Activated T-cell treated with anti-CD3 and anti-CD28 coated beads, Interleukin-2, amount 50 U/mL, for 72 hours (primary cell): ENCODE measurements around the gene SAG. TPM values are rescaled to one million over a fixed set of nuclear protein-coding genes. Genes with fewer than 3 reads are reported as not detected.

Experiments
- ATAC-seq, 2 donors: fragments of 150-1000 bp; cut with Tn5 transposase; replicated peaks in 1 of 2; 2 replicates each; pipeline ENCODE4 v1.10.0; 2021; ENCODE audit warnings: moderate library complexity in 2 of 2, mild to moderate bottlenecking in 1 of 2
- DNase-seq, 2 donors: peaks; one replicate each; pipeline ENCODE4 v3.0.0; 2021 to 2022; ENCODE audit warnings: mixed read lengths in 1 of 2
- H3K27ac Mint-ChIP-seq: one replicate; pipeline ENCODE4 v1.8.0; 2022; ENCODE audit warnings: mild to moderate bottlenecking, moderate library complexity, mixed read lengths
- H3K27me3 Mint-ChIP-seq: one replicate; pipeline ENCODE4 v1.8.0; 2022; ENCODE audit warnings: low read depth, mixed read lengths
- H3K36me3 Mint-ChIP-seq, 2 donors: one replicate each; pipeline ENCODE4 v1.8.0; 2022; ENCODE audit warnings: mixed read lengths in 2 of 2, mild to moderate bottlenecking in 1 of 2; ENCODE audit not compliant: insufficient read depth in 2 of 2
- H3K4me1 Mint-ChIP-seq: one replicate; pipeline ENCODE4 v1.8.0; 2022; ENCODE audit warnings: low read depth, mixed read lengths
- H3K4me3 Mint-ChIP-seq, 2 donors: one replicate each; pipeline ENCODE4 v1.8.0; 2022; ENCODE audit warnings: mild to moderate bottlenecking in 2 of 2, mixed read lengths in 2 of 2, moderate library complexity in 2 of 2
- H3K9me3 Mint-ChIP-seq, 2 donors: one replicate each; pipeline ENCODE4 v1.8.0; 2022; ENCODE audit warnings: mixed read lengths in 2 of 2
- total RNA-seq, 2 donors: library from RNA; stranded (reverse); gene quantifications; one replicate each; pipeline ENCODE4 v1.2.3, GENCODE V29; 2022

The SAG gene
- total RNA-seq, 2 donors from 2014 or later, result 0.02 TPM

DNA sequence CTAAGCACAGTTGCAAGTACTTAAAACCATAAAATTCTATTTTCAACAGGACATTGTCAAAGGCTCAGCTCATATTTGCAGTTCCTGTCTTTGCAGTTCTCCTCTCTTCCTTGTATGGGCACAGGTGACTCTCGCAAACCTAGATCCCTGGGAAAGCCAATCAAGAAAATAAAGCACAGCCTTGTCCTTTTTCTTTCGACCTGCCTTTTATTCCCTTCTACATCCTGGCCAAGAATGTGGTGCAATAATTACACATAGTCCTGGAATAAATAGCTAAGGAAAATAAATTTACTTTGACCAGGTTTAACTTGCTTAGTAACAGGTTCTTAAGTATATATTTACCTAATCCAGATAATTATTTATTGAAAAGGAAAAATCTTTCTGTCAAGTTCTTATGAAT is 35.9 kb upstream of the SAG start:
- Mint-ChIP-seq H3K27ac (peak overlapping the region; percentile 83), H3K4me1 (peaks cover 56% of the 10 kb centered on the region), H3K27me3 (no peaks in the 10 kb centered on the region), H3K36me3 (peaks cover 20 to 51% of the 10 kb centered on the region in 2 donors), H3K9me3 (no peaks in the 10 kb centered on the region), H3K4me3 (peak overlapping the region in 1 of 2 donors; percentile 26)
- ATAC-seq (no peak), DNase-seq (no peak)

GRCh38 chr2:233273120-233273519 is 34.5 kb upstream of the SAG start:
- ATAC-seq, result peak; percentile 45 to 69
- peak overlapping the region in 1 of 2 donors; percentile 52 for H3K4me3 Mint-ChIP-seq
- peaks cover 42% of the 10 kb centered on the region for H3K4me1 Mint-ChIP-seq
- peak overlapping the region; percentile 69 for H3K27ac Mint-ChIP-seq
- H3K9me3 Mint-ChIP-seq, result no peaks in the 10 kb centered on the region
- no peaks in the 10 kb centered on the region for H3K27me3 Mint-ChIP-seq
- H3K36me3 Mint-ChIP-seq, result peaks cover 15 to 57% of the 10 kb centered on the region in 2 donors
- peak in 1 of 2 donors; percentile 43 for DNase-seq

DNA sequence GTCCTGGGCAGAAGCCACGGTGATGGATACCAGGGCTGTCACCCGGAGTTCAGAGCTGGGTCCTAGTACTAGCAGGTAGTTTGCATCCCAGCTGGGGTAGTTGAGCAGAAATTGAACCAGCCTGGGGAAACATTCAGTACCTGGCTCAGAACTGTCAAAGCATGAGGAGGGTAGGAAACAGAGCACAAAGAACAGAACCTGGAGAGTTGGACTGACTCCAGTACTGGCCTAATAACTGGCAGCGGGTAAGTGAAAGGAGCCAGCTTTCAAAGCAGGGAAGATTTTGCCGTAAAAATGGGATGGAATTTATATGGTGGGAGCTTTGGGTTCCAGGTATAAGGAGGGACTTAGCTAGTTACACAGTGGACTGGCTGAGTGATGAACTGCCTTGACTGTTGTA is 32.4 kb upstream of the SAG start:
- Mint-ChIP-seq H3K27ac (peak overlapping the region; percentile 16), H3K4me1 (peaks cover 23% of the 10 kb centered on the region), H3K4me3 (no peak overlapping the region), H3K27me3 (no peaks in the 10 kb centered on the region), H3K9me3 (no peaks in the 10 kb centered on the region), H3K36me3 (peaks cover 17 to 60% of the 10 kb centered on the region in 2 donors)
- no peak for ATAC-seq
- no peak for DNase-seq

GRCh38 chr2:233278921-233279320 is 28.7 kb upstream of the SAG start:
- Mint-ChIP-seq H3K27ac (no peak overlapping the region), H3K36me3 (peaks cover 15 to 57% of the 10 kb centered on the region in 2 donors), H3K27me3 (no peaks in the 10 kb centered on the region), H3K4me1 (peaks cover 15% of the 10 kb centered on the region), H3K4me3 (no peak overlapping the region), H3K9me3 (no peaks in the 10 kb centered on the region)
- DNase-seq (no peak), ATAC-seq (no peak)

DNA sequence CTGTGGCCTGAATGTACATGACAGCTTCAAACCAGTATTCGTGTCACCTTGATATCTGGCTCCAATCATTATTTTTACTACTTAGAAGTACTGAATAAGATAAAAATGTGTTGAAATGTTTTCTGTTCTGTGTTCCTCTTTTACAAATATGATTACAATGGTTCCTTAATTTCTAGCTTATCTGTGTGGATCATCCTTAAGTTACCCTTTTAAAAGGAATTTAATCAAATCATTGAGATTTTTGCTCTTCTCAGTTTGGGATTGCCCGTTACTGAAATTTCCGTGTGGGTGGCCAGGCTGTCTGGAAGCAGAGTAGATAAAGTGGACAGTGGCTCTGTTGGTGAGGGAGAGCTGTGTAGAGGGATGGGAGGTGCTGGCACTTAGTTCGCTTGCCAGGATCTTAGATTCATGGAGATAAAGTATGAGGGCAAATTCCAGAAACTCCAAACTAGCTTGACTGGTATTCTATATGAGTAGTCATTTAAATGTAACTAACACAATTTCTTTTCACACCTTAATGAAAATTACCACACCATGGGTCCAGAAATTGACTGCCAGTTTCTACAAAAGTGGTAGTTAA is 27.4 kb upstream of the SAG start:
- H3K27ac Mint-ChIP-seq, result peak overlapping the region; percentile 71
- ATAC-seq (no peak), DNase-seq (no peak)
- no peaks in the 10 kb centered on the region for H3K27me3 Mint-ChIP-seq
- no peaks in the 10 kb centered on the region for H3K9me3 Mint-ChIP-seq
- H3K36me3 Mint-ChIP-seq, result peaks cover 9 to 53% of the 10 kb centered on the region in 2 donors
- H3K4me1 Mint-ChIP-seq, result peaks cover 15% of the 10 kb centered on the region
- H3K4me3 Mint-ChIP-seq, result no peak overlapping the region

GRCh38 chr2:233281553-233281952 is 26.1 kb upstream of the SAG start:
- ATAC-seq (no peak), DNase-seq (no peak)
- Mint-ChIP-seq H3K36me3 (peaks cover 9 to 53% of the 10 kb centered on the region in 2 donors), H3K27ac (peak overlapping the region; percentile 1), H3K4me1 (peaks cover 15% of the 10 kb centered on the region), H3K4me3 (no peak overlapping the region), H3K27me3 (no peaks in the 10 kb centered on the region), H3K9me3 (no peaks in the 10 kb centered on the region)

GRCh38 chr2:233281992-233282603 is 25.5 kb upstream of the SAG start:
- no peak overlapping the region for H3K4me3 Mint-ChIP-seq
- peaks cover 15% of the 10 kb centered on the region for H3K4me1 Mint-ChIP-seq
- H3K27ac Mint-ChIP-seq, result peak overlapping the region; percentile 8
- no peaks in the 10 kb centered on the region for H3K27me3 Mint-ChIP-seq
- H3K36me3 Mint-ChIP-seq, result peaks cover 12 to 57% of the 10 kb centered on the region in 2 donors
- ATAC-seq, result no peak
- H3K9me3 Mint-ChIP-seq, result no peaks in the 10 kb centered on the region
- no peak for DNase-seq

DNA sequence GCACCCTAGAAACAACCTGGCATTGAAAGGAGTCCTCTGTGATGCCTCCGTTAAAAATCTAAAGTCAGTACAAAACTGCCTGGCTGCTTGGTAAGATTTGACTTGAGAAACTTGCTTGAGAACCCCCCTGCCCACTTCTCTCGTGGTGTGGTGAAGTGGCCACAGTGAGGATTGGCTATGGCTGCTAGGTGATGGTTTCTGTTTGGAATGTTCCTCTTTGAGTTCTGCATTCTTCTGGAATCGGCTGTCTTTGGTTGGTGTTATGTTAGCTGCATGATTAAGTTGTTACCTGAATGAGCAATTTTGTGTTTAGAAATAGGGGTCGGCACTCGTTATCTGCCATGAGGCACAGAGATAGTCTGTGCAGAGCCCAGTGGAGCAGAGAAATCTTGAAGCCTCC is 21.7 kb upstream of the SAG start:
- H3K4me1 Mint-ChIP-seq, result peaks cover 7% of the 10 kb centered on the region
- no peaks in the 10 kb centered on the region for H3K27me3 Mint-ChIP-seq
- no peaks in the 10 kb centered on the region for H3K9me3 Mint-ChIP-seq
- H3K36me3 Mint-ChIP-seq, result peaks cover 16 to 49% of the 10 kb centered on the region in 2 donors
- no peak for DNase-seq
- H3K4me3 Mint-ChIP-seq, result no peak overlapping the region
- ATAC-seq, result no peak
- H3K27ac Mint-ChIP-seq, result no peak overlapping the region

GRCh38 chr2:233287871-233288270 is 19.7 kb upstream of the SAG start:
- Mint-ChIP-seq H3K36me3 (peaks cover 12 to 35% of the 10 kb centered on the region in 2 donors), H3K4me3 (no peak overlapping the region), H3K9me3 (no peaks in the 10 kb centered on the region), H3K27me3 (no peaks in the 10 kb centered on the region), H3K27ac (no peak overlapping the region), H3K4me1 (no peaks in the 10 kb centered on the region)
- DNase-seq (no peak), ATAC-seq (no peak)

- peaks cover 12 to 35% of the 10 kb centered on the region in 2 donors for H3K36me3 Mint-ChIP-seq
- no peaks in the 10 kb centered on the region for H3K4me1 Mint-ChIP-seq
- DNase-seq (no peak), ATAC-seq (no peak)
- peak overlapping the region; percentile 17 for H3K27ac Mint-ChIP-seq
- H3K9me3 Mint-ChIP-seq, result no peaks in the 10 kb centered on the region
- H3K27me3 Mint-ChIP-seq, result no peaks in the 10 kb centered on the region
- H3K4me3 Mint-ChIP-seq, result no peak overlapping the region
Observed at GRCh38 chr2:233288663-233289062, 19.0 kb upstream of the SAG start.

- Mint-ChIP-seq H3K36me3 (peaks cover 13 to 44% of the 10 kb centered on the region in 2 donors), H3K4me1 (no peaks in the 10 kb centered on the region), H3K27me3 (no peaks in the 10 kb centered on the region), H3K4me3 (no peak overlapping the region), H3K27ac (peak overlapping the region; percentile 45), H3K9me3 (no peaks in the 10 kb centered on the region)
- ATAC-seq (no peak), DNase-seq (no peak)
Observed at GRCh38 chr2:233289648-233290047, 18.0 kb upstream of the SAG start.

DNA sequence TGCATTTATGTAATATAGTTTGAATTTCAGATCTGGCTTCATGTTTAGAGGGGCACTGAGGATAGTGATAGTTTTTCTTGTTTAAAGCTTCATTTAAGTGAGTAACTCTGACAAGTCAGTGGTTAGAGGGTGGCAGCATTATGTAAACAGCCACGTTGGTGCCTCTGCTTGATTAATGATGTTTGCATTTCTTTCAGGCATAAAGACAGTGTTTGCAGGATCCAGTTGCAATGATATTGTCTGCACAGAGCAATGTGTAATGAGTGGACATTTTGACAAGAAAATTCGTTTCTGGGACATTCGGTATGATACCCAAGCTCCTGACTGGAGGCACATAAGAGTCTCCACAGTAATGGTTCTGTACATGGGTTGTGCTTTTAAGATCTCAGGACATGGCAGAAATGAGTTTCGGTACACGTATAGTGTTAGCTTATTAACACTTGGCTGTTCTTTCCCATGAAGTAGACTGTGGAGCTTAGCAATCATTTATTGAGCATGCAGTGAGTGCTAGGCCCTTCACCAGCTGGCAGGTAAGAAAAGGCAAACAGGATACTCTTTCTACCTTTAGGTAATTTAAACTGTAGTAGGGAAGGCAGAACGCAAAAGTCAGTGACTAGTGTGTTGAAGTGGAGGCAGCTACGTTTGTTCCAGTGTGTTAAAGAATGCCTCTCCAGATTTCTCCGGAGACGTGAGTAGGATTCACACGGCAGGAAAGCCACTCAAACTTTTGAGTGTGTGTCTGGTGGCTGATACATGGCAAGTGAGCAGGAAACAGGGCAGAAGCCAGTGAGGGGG is 17.4 kb upstream of the SAG start:
- Mint-ChIP-seq H3K36me3 (peaks cover 13 to 40% of the 10 kb centered on the region in 2 donors), H3K27me3 (no peaks in the 10 kb centered on the region), H3K4me3 (no peak overlapping the region), H3K27ac (peak overlapping the region; percentile 48), H3K9me3 (no peaks in the 10 kb centered on the region), H3K4me1 (no peaks in the 10 kb centered on the region)
- no peak for ATAC-seq
- DNase-seq, result no peak

DNA sequence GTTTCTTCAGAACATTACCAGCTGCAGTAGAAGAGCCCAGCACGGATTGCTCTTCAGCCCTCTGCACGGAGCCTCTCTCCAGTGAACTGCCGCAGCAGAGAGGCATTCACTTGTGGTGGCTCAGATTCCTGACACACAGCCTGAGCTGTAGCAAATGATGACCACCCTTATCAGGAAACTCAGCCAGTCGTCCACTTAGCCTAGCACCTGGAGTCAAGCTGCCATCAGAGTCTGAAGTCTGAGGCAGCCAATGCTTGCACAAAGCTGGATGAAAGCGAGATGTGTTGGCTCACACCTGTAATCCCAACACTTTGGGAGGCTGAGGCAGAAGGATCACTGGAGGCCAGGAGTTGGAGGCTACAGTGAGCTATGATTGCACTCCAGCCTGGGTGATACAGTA is 11.7 kb upstream of the SAG start:
- ATAC-seq (no peak), DNase-seq (no peak)
- H3K9me3 Mint-ChIP-seq, result no peaks in the 10 kb centered on the region
- no peaks in the 10 kb centered on the region for H3K4me1 Mint-ChIP-seq
- H3K36me3 Mint-ChIP-seq, result peaks cover 4 to 24% of the 10 kb centered on the region in 2 donors
- no peak overlapping the region for H3K4me3 Mint-ChIP-seq
- H3K27ac Mint-ChIP-seq, result no peak overlapping the region
- no peaks in the 10 kb centered on the region for H3K27me3 Mint-ChIP-seq
